HG02642 (cell line): ENCODE data around the gene SLC7A6.
A peak's percentile ranks its signal among the peaks of the same experiment; 100 is the strongest.

Experiments
- ATAC-seq: cut with Tn5 transposase; IDR thresholded peaks from one replicate; pipeline ENCODE4 v1.9.1; 2021; ENCODE audit warnings: mild to moderate bottlenecking; ENCODE audit not compliant: unreplicated experiment, poor library complexity

SLC7A6 gene

DNA sequence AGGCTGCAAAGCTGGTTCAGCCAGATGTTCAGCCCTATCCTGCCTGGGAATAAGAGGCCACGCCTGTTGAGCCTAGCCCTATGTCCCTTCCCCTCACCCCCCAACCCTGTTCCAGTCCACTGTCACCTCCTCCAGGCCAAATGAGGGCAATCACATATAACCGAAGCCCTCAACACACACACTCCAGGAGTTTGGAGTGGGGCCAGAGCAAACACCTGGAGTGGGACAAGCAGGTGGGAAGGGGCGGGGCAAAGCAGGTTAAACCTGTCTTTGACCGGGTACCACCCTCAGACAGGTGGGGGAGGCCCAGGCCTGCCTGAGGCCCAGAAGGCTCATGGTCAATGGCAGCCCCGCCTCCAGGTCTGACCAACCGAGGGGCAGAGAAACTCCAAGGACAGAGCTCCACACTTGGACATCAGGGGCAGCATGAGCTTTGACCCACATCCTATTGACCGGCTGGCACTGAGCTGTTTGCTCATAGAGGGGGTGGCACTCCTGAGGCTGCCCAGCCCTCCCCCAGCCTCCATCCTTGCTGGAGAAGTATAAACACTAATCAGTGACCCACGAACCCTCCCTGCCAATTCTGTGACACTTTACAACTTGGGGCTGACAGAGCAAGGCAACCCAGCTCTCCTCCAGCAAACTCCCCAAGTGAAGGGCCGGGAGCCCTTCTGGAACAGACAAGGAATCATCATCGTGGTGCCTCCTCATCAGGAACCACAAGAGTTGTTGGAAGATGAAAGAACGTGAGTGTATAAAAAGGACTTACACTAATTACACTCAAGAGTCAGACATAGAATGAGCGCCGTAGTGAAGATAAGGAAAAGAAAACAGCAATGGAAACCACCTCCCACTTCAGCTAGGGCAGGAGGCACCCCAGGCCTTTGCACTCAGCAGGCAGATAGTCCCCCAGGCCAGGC lies 29.9 kb upstream of the SLC7A6 start:
- ATAC-seq: no peak

DNA sequence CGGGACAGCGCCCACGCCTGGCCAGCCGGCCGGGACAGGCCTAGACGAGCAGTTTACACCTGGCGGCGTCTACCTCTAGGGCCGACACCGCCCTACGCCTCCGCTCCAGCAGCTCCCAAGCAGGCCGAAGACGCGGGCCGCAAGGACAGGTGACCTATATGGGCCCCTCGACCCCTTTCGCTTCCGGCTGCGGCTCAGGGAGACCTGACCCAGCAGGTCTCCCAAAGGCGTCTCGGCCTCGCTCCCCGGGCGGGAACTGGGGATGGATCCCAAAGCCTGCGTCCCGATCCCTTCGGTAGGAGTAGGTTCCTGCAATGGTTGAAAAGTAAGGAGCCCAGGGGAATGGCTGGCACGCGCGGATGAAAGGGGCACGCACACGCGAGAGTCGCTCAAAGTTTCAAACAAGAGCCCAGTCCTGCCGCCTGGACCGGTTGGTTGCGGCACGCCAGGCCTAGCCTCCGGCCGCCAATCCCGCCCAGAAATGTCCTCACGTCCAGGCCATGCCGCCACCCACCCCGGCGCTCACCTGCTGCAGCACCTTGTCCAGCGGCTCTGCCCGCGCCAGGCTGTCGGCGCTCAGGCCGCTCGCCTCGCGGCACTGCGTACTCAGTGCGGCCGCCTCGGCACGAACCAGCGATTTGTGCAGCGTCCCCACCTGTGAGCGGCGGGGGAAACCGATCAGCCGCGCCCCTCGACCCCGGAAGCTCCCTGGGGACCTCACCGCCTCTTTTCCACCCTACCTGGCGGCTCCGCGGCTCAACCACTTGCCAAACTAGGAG lies 29.0 kb upstream of the SLC7A6 start:
- no peak for ATAC-seq

DNA sequence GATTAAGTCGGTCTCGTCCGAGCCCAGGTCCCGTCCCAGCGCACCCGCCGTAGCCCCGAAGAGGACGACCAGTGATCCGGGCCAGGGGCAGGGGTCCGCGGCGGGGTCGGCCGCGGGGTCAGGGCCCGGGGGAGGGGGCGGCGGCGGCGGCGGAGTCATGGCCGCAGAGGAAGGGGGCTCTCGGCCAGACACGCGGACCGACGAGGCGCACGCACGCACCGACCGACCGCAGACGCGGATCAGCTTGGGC lies 28.5 kb upstream of the SLC7A6 start, which contains the start of gene ESRP2:
Gene ESRP2, minus strand, starts transcription at position 241 of the 250 bp plus-strand sequence. Its CDS starts 82 bp downstream, at position 159.
- no peak for ATAC-seq

DNA sequence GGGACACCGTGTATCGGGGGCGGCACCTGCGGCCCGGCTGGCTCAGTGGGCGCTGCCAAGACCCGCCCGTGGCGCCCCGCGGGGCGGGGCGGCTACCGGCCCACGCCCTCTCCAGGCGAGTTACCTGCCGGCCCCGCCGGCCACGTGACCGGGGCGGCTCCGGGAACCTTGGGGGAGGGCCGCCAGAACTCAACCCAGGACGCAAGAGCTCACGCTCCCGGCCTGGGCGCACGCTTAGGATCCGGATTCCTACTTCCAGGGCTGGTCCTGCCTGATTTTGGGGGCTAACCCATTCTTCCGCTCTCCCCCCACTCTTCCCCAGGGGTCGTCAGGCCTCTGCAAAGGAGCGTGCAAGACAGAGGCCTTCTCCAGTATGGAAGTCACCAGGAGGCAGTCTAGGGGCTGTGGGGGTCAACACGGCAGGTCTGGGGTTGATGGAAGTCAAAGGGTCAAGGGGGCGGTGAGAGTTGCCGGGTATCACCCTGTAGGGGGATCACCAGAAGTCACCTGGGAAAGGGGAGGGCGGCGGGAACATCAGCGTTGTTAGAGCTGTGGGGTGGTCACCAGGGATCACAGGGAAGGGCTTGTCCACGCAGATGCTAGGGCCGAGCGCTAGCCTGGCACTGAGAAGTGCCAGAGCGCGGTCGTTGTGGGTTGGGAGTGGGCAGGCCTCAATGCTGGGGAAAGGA lies 28.0 kb upstream of the SLC7A6 start:
- no peak for ATAC-seq

- ATAC-seq: no peak
Observed at GRCh38 chr16:68236826-68237242, 27.5 kb upstream of the SLC7A6 start.

DNA sequence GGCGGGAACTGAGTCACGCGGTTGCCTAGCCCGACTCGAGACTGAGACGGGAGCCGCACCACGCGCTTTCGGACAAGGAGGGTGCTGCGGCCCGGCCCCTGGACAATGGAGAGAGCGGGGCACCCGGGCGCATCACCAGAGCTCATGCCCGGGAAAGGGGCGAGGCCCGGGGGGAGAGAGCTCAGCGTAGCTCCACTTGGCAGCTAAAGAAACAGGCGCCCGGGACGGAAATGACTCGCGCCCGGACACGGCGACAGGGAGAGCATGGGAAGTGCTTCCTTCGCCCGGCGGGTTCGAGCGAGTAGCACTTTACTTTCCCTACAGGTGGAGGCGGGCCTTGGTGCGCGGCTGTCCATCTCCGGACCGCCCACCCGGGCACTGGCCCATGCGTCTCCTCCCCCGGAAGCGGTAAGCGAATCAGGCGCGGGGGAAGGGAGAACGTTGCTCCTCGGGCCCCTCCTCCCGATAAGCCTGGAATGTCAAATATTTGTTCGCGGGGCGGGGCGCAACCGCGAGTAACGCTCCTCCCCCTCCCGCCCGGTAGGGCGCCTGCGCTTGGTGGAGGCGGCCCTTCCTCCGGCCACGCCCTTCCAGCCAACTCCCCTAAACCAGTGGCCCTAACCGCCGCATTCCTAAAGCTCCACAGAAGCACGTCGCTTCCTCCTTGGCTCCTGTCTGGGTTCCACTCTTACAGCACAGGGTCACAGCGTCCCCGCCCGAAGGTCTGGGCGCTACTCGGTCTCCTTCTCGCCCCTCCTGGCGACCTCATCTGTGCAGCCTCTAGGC lies 26.9 kb upstream of the SLC7A6 start:
- ATAC-seq: peak; percentile 83

GRCh38 chr16:68238029-68238345 lies 26.3 kb upstream of the SLC7A6 start:
- no peak for ATAC-seq

DNA sequence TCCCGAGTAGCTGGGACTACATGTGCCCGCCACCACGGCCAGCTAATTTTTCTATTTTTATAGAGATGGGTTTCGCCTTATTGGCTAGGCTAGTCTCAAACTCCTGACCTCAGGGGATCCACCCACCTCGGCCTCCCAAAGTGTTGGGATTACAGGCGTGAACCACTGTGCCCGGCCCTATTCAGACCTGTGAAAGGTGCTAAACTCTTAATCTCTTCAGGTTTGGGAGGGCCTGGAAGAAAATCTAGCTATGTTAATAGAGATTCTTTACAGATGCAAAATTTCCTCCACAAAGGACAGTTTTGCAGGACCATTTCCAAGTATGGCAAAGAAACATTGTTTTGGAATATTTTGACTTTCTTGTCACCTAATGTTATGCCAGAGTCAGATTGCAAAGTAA lies 22.2 kb upstream of the SLC7A6 start:
- ATAC-seq: no peak

DNA sequence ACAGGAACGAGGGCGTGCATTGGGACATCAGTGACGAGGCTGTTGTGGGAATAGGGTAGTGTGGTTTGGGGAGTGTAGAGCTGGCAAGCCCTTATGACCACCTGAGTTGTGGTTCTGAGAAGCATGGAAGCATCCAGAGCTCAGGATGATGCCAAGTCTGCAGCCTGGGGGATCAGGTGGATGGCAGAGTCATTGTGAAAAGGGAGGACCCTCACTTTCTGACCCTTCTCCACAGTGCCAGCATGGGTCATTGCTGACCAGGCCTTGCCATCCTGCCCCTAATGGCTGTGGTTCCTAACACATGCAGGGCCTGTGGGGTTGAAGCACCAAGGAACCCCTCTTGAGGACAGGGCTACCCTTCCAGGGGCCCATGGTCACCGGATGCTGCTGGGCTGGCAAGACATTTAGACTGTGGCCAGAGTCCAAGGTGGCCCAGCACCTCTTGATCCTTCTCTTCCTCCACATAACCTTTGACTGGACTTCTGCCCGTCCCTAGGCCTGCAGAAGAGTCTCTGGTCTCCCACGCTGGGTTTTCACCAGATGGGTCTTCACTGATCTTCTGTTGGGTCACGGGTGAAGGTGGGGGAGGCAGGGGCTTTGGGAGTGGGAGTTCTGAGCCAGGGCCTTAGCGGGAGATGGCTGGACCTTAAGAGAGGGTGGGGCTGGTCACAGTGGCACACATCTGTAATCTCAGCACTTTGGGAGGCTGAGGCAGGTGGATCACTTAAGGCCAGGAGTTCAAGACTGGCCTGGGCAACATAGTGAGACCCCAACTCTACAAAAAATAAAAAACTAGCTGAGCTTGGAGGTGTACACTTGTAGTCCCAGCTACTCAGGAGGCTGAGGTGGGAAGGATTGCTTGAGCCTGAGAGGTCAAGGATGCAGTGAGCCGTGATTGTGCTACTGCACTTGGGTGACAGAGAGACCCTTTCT lies 21.1 kb upstream of the SLC7A6 start:
- ATAC-seq: no peak

- ATAC-seq: peak; percentile 5
Observed at GRCh38 chr16:68244481-68244902, 19.8 kb upstream of the SLC7A6 start.

- peak; percentile 85 for ATAC-seq
Observed at GRCh38 chr16:68244903-68245853, 19.1 kb upstream of the SLC7A6 start, which contains the start of gene PLA2G15. TSS of gene PLA2G15 (plus strand) at chr16:68245373. CDS start at chr16:68245427, 54 bp downstream.

DNA sequence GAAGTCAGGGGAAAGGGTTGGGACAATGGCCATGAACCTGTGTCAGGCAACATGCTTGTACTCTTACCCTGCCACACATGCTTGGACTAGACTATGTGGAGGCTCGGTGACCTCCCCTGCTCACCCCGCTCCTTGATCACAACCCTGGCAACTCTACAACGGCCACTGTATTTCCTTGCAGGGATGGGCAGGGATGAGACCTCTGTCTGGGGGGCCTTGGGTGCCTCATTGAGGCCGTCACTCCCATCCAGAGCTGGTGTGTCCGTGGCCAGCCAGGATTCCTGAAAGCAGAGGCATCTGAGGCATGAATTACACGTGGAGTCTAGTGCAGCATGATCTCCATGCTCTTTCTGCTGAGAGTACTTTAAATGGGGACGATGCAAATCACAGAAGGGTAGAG lies 18.2 kb upstream of the SLC7A6 start:
- ATAC-seq: no peak

DNA sequence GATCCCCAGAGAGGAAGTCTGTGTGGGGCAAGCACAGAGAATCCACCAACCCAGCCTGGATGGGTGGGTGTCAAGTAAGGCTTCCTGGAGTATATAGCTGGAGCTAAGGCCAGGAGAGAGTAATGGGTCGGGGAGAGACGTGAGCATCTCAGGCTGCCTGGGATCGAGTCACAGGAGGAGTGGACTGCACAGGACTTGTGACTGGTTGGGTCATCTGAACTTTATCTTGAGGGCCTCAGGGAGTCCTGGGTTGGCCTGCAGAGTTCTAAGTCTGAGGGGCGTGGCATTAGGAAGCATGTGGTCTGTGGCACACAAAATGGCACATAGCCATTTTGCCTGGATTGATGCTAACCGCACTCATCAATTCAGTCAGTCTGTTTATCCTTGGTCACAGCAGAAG lies 17.7 kb upstream of the SLC7A6 start:
- ATAC-seq: no peak

GRCh38 chr16:68247400-68247799 lies 16.9 kb upstream of the SLC7A6 start:
- no peak for ATAC-seq

DNA sequence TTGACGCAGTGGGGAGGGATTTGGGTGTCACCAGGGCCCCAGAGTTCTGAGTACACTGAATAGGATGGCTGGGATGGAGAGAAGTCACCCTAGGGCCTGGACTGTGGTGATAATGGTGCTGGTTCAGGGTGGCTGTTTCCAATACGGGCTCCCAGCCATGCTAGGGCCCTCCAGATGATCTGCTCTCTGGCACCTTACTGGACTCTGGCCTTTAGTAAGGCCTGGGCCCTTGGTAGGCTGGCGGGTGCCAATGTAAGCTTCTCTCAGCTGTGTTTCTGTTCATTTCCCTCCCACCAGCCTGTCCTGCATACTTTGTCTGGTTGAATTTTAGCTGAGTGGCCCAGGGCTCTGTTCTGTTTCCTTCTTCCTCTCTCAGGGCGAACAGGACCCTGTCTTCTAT lies 16.4 kb upstream of the SLC7A6 start:
- ATAC-seq: no peak

DNA sequence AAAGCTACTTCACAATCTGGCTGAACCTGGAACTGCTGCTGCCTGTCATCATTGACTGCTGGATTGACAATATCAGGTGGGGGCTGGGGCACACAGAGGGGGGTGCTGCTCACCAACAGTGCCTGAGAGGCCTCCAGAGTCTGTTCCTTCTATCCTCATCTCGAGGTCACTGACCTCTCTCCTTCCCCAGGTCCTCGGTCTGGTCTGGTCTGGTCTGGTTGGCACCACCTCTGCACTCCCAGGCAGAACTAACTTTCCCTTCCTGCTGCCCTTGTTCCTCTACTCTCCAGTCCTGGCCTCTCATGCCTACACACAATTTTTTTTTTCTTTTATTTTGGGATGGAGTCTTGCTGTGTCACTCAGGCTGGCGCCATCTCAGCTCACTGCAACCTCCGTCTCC lies 15.0 kb upstream of the SLC7A6 start:
- no peak for ATAC-seq

- no peak for ATAC-seq
Observed at GRCh38 chr16:68250951-68251350, 13.4 kb upstream of the SLC7A6 start.

- no peak for ATAC-seq
Observed at GRCh38 chr16:68251832-68252231, 12.5 kb upstream of the SLC7A6 start.
